Measurements from ENCODE around the gene POMGNT1. TPM values are rescaled to one million over a fixed set of nuclear protein-coding genes. Genes with fewer than 3 reads are reported as not detected.
A peak's percentile ranks its signal among the peaks of the same experiment; 100 is the strongest.

The POMGNT1 gene
- total and polyA plus RNA-seq, 2 of the 13 experiments (the other 11 are each of a cell fraction or from before 2014, with no cell fraction given) = 33.9 to 46.8 TPM

- Histone ChIP-seq H3K27me3 (ENCODE audit: control insufficient read depth in 1 of 2, insufficient read depth in 2 of 2, low read length in 2 of 2) (no peaks in the 10 kb centered on the region), H3K36me3 (replicated peaks in 1 of 2; ENCODE audit: control insufficient read depth in 1 of 2, insufficient read depth in 2 of 2, low read length in 2 of 2) (no peaks in the 10 kb centered on the region; a peak in 1 of 5 replicates), H3K4me3 (replicated peaks in 1 of 3; ENCODE audit: insufficient read depth in 1 of 3, low read depth in 2 of 3, low read length in 3 of 3) (peak overlapping the region in 1 of 3 experiments; percentile 7; a peak in 1 of 6 replicates), H3K4me1 (ENCODE audit: insufficient read depth, low read length) (peaks cover 11% of the 10 kb centered on the region; the same call in 1 of the 2 replicates), H3K9ac (ENCODE audit: insufficient read depth, low read depth, low read length) (no peak overlapping the region), H3K27ac (ENCODE audit: extremely low read length, insufficient read depth, low read length) (no peak overlapping the region), H3K4me2 (ENCODE audit: low read depth, low read length) (peak overlapping the region; percentile 52), H4K20me1 (ENCODE audit: insufficient read depth, low read length) (no peaks in the 10 kb centered on the region), H3K79me2 (ENCODE audit: insufficient read depth, low read length) (no peaks in the 10 kb centered on the region), H3K9me3 (ENCODE audit: low read length) (no peaks in the 10 kb centered on the region), H2AFZ (ENCODE audit: low read length) (peak overlapping the region; percentile 13)
- in situ Hi-C loops (cut with HindIII; ENCODE audit: extremely low pct_ligation_motif_present, low pct_unique_long_range_greater_than_20kb) = no loop called here
- POLR2A ChIA-PET = no interaction called here
- no TSS peak for BruUV-seq (replicated peaks)
- intact Hi-C loops (cut with micrococcal nuclease; ENCODE audit: unreplicated experiment) = no loop called here
- peak; percentile 90 for ATAC-seq
- DNase-seq (ENCODE audit: low spot score) = no peak
- CTCF ChIA-PET (ENCODE audit: low intra/inter-chr PET ratio, low total read pairs) = no interaction called here
- 0% methylated on average over 2 of the region's 2 CpGs for WGBS (ENCODE audit: low lambda C conversion rate)
- no peak for FAIRE-seq
- TF ChIP-seq DMAP1 (CRISPR knock-in tag; IDR thresholded peaks at IDR 0.05) (no peak), SMYD3 (CRISPR knock-in tag; IDR thresholded peaks at IDR 0.05) (no peak), ZMYM4 (CRISPR knock-in tag; IDR thresholded peaks at IDR 0.05) (0 out of 2 replicates have a peak, but pooled peaks have one; percentile 23), CREB1 (IDR thresholded peaks at IDR 0.05) (no peak), CREB1 (CRISPR knock-in tag; IDR thresholded peaks at IDR 0.05) (0 out of 2 replicates have a peak, but pooled peaks have one; percentile 14), ATF6 (CRISPR knock-in tag; conservative IDR thresholded peaks at IDR 0.05) (no peak), USF2 (IDR thresholded peaks at IDR 0.05; ENCODE audit: low read depth, low read length) (peak; percentile 36; the same call in 1 of the 2 replicates), USF2 (CRISPR knock-in tag; IDR thresholded peaks at IDR 0.05; ENCODE audit: borderline replicate concordance) (peak; percentile 67; the same call in 1 of the 2 replicates), ZNF570 (CRISPR knock-in tag; IDR thresholded peaks at IDR 0.05; ENCODE audit: borderline replicate concordance) (no peak), SP140L (CRISPR knock-in tag; IDR thresholded peaks at IDR 0.05; ENCODE audit: borderline replicate concordance) (no peak), ZNF546 (CRISPR knock-in tag; conservative IDR thresholded peaks at IDR 0.05) (no peak), U2AF1 (optimal IDR thresholded peaks at IDR 0.05; ENCODE audit: low read depth, low read length) (no peak), ZUFSP (CRISPR knock-in tag; IDR thresholded peaks at IDR 0.05; ENCODE audit: borderline replicate concordance) (no peak), ZNF550 (CRISPR knock-in tag; IDR thresholded peaks at IDR 0.05; ENCODE audit: borderline replicate concordance) (no peak), TCF7 (IDR thresholded peaks at IDR 0.05; ENCODE audit: low read depth) (no peak), NFYC (CRISPR knock-in tag; IDR thresholded peaks at IDR 0.05) (peak; percentile 75), RXRA (CRISPR knock-in tag; IDR thresholded peaks at IDR 0.05) (no peak), ZNF160 (CRISPR knock-in tag; IDR thresholded peaks at IDR 0.05) (no peak), ZNF224 (CRISPR knock-in tag; IDR thresholded peaks at IDR 0.05) (no peak), ZKSCAN5 (CRISPR knock-in tag; IDR thresholded peaks at IDR 0.05) (no peak), NFYB (CRISPR knock-in tag; IDR thresholded peaks at IDR 0.05) (peak; percentile 55; the same call in 1 of the 2 replicates), BRD4 (CRISPR knock-in tag; IDR thresholded peaks at IDR 0.05) (no peak), ISX (CRISPR knock-in tag; conservative IDR thresholded peaks at IDR 0.05) (no peak)
These were observed 49.9 kb downstream of the POMGNT1 start for GRCh38 chr1:46148318-46148717.

Measured in HepG2 (cell line).